GM10248 (cell line): ENCODE measurements around the gene SMYD3.

Experiments
- CTCF ChIA-PET: fragments of 300-600 bp; sonication (Branson Sonifier 250); formaldehyde crosslinking; extraction: SDS; loops from one replicate; lab custom pipeline; 2021; ENCODE audit warnings: antibody characterized with exemption; lab: Yijun Ruan, JAX
- POLR2A ChIA-PET: fragments of 350-650 bp; sonication (Branson Sonifier 250); formaldehyde crosslinking; extraction: SDS; loops from one replicate; lab custom pipeline; 2020; ENCODE audit warnings: antibody characterized with exemption; lab: Yijun Ruan, JAX
- DNase-seq: peaks from one replicate; pipeline ENCODE4 v3.0.0; 2012; ENCODE audit errors: extremely low spot score
- TF ChIP-seq, protein P1 (sequence below): IDR thresholded peaks from 2 replicates; pipeline ENCODE4 v1.5.1; 2012; ENCODE audit warnings: mild to moderate bottlenecking, low read depth; ENCODE audit errors: extremely low read depth, missing control alignments, control extremely low read depth

The SMYD3 gene

GRCh38 chr1:246404078-246404477 lies 103.0 kb downstream of the SMYD3 start:
- POLR2A ChIA-PET: interaction anchor here (0.5 kb wide), 1 partner anchor 94 kb away, joined by 3 read pairs; no protein-coding TSS in a partner anchor
- TF ChIP-seq, protein P1, sequence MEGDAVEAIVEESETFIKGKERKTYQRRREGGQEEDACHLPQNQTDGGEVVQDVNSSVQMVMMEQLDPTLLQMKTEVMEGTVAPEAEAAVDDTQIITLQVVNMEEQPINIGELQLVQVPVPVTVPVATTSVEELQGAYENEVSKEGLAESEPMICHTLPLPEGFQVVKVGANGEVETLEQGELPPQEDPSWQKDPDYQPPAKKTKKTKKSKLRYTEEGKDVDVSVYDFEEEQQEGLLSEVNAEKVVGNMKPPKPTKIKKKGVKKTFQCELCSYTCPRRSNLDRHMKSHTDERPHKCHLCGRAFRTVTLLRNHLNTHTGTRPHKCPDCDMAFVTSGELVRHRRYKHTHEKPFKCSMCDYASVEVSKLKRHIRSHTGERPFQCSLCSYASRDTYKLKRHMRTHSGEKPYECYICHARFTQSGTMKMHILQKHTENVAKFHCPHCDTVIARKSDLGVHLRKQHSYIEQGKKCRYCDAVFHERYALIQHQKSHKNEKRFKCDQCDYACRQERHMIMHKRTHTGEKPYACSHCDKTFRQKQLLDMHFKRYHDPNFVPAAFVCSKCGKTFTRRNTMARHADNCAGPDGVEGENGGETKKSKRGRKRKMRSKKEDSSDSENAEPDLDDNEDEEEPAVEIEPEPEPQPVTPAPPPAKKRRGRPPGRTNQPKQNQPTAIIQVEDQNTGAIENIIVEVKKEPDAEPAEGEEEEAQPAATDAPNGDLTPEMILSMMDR: no peak
- no peak for DNase-seq
- CTCF ChIA-PET: interaction anchor here (1.5 kb wide), 1 partner anchor 13 kb away, joined by 3 read pairs; no protein-coding TSS in a partner anchor

DNA sequence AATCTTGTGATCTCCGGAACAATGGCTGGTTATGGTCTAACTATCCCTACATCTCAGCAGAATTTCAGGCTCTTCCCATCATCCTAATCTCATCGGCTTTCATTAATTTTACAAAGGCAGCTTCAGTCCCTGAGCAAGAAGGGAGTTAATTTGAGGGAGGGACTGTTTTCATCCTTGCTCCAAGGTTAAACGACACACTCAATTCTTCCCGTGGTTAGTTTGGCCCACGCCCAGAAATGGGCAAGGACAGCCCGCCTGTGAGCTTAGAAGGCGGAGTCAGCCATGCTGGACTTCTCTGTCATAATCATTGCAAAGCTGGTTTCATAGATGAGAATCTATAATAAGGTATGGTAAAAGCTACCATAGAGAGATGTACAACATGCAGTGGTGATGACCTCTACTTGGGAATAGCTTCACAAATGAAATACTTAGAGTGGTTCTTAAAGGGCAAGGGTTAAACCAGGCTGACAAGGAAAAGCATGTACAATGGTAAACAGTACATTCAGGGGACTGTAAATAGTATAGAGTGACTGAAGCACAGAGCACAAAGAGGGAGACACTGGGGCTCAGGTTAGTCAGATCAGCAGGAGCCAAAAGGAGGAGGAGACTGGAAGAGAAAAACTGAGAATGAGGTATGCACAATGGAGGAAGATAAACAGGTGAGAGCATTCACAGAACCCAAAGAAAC lies 108.8 kb downstream of the SMYD3 start:
- TF ChIP-seq, protein P1: no peak
- ChIA-PET CTCF (interaction anchor here (0.6 to 4.8 kb wide), 2 partner anchors 8 to 19 kb away, joined by 3 to 18 read pairs; no protein-coding TSS in a partner anchor), POLR2A (no interaction called here)
- DNase-seq: no peak

- ChIA-PET CTCF (interaction anchor here (1.4 to 4.8 kb wide), 4 partner anchors 9 to 133 kb away, joined by 3 to 18 read pairs (median 3); no protein-coding TSS in a partner anchor), POLR2A (no interaction called here)
- TF ChIP-seq, protein P1: no peak
- no peak for DNase-seq
Observed at GRCh38 chr1:246397046-246397445, 110.0 kb downstream of the SMYD3 start.

DNA sequence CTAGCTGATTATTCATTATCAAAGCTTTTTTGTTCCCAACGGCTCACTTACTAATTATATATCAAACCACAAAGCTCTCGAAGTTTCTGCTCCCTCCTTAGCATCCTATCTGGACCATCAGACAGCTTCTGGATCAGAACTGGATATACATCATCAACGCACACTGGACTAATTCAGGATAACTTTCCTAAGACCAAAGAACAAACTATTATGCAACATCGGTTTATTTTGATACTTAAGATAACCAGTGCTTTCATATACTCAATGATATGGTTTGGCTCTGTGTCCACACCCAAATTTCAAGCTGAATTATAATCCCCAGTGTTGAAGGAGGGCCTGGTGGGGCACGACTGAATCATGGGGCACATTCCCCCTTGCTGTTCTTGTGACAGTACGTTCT lies 110.8 kb downstream of the SMYD3 start:
- DNase-seq: no peak
- ChIA-PET CTCF (interaction anchor here (1.1 to 4.8 kb wide), 6 partner anchors 10 to 132 kb away, joined by 3 to 18 read pairs (median 3); no protein-coding TSS in a partner anchor), POLR2A (no interaction called here)
- TF ChIP-seq, protein P1: no peak

DNA sequence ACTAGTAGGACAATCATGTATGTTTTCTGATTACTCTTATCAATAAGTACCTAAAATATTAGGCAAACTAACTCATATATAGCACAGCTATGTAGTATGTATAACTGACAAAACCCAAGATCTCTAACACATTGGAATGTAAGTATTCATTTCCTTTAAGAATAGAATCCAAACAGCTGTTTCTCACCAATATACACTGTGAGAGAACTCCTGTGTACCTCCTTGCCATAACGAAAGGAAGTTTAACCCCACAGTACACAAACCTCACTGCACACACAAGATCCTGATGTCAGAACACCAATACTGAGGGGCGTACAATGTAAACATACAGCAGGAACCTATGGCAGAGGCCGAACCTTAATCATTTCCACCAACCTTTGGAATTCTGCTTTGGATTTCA lies 113.0 kb downstream of the SMYD3 start:
- TF ChIP-seq, protein P1: no peak
- ChIA-PET CTCF (interaction anchor here (1.2 to 4.8 kb wide), 5 partner anchors 10 to 383 kb away, joined by 3 to 18 read pairs (median 3); no protein-coding TSS in a partner anchor), POLR2A (no interaction called here)
- DNase-seq: no peak

DNA sequence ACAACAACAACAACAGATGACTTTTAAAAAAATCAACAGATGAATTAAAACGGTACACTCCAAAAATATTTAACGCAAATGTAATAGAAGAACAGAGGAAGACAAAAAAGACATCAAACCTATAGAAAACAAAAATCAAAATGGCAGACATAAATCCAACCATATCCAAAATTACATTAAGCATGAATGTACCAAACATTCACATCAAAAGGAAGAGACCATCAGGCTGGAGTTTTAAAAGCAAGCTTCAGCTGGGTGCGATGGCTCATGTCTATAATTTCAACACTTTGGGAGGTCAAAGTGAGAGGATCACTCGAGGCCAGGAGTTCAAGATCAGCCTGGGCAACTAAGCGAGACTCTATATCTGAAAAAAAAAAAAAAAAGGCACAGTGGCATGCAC lies 116.2 kb downstream of the SMYD3 start:
- no peak for DNase-seq
- ChIA-PET POLR2A (no interaction called here), CTCF (no interaction called here)
- TF ChIP-seq, protein P1: no peak
